Ureter (tissue), 1 donor: ENCODE results near the gene ZBTB24. TPM values are rescaled to one million over a fixed set of nuclear protein-coding genes. Genes with fewer than 3 reads are reported as not detected.

Experiments
- DNase-seq: peaks from one replicate; pipeline ENCODE4 v3.0.0-alpha.2; 2020; ENCODE audit warnings: low spot score
- total RNA-seq: library from RNA; stranded (reverse); gene quantifications from one replicate; pipeline ENCODE4 v1.2.4, GENCODE V29; 2023
- donor health status: DM: yes; HTN: yes; CAD: no.

The ZBTB24 gene
- total RNA-seq, 1 donor from 2014 or later = 13.3 TPM

DNA sequence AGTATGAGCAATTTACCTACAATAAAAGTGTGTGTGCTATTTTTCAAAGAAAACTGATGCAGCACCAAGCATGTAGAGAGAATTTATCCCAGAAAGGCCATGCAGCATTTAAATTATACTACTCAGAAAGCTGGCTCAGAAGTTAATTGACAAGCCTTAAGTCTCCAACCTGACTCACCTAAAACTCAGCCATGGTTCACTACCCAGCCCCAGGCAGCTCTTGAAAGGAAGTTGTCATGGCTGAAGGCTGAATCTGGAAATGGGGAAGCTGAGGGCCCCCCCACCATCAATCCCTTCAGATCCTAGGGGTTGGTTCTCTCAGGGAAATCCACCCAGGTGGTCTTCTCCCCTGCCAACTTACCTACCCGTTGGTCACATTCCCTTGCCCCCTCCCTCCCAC, 62.3 kb downstream of the ZBTB24 start:
- DNase-seq = no peak

DNA sequence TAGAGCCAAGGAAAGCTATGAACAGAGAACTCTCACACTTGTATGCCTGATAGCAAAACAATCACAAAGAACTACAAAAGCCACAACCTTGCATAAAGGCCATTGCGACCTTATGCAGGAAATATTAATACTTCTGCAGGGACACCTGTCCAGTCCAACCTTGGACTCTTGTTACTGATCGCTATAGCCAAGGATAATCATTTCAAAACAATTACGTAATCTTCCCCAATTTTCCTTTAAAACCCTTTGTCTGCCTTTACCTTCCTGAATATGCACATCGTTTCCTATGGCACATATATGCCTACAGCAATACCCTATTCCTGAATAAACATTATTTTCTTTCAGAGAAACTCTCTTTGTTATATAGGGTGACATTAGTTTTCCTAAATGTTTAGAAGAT, 65.4 kb downstream of the ZBTB24 start:
- no peak for DNase-seq

Other genes with a start within 250 kb of the ZBTB24 start
- gene CD164, start 100.8 kb downstream of the ZBTB24 start, total RNA-seq = 306 TPM
- 2.9 TPM for gene PPIL6, start 42.6 kb downstream of the ZBTB24 start, total RNA-seq
- gene SMPD2, start 42.5 kb downstream of the ZBTB24 start, total RNA-seq = 15.3 TPM
- 54.4 TPM for gene MICAL1, start 27.4 kb downstream of the ZBTB24 start, total RNA-seq
- gene AK9, start 208.0 kb upstream of the ZBTB24 start, total RNA-seq = 12.9 TPM
- 22.7 TPM for gene FIG4, start 208.1 kb upstream of the ZBTB24 start, total RNA-seq